LHCN-M2 (cell line): Measurements from ENCODE around the gene RAP2B. TPM values are rescaled to one million over a fixed set of nuclear protein-coding genes. Genes with fewer than 3 reads are reported as not detected.

Experiments
- DNase-seq: peaks from one replicate; pipeline ENCODE4 v3.0.0-alpha.2; 2012; ENCODE audit warnings: low read depth
- total RNA-seq: library from RNA; depleted of rRNA; stranded (reverse); fragments of >200 nt; gene quantifications from 2 replicates; pipeline ENCODE4 v1.2.3, GENCODE V29; 2014

Gene RAP2B
- total RNA-seq, 1 experiment from 2014 or later = 20.5 TPM

DNA sequence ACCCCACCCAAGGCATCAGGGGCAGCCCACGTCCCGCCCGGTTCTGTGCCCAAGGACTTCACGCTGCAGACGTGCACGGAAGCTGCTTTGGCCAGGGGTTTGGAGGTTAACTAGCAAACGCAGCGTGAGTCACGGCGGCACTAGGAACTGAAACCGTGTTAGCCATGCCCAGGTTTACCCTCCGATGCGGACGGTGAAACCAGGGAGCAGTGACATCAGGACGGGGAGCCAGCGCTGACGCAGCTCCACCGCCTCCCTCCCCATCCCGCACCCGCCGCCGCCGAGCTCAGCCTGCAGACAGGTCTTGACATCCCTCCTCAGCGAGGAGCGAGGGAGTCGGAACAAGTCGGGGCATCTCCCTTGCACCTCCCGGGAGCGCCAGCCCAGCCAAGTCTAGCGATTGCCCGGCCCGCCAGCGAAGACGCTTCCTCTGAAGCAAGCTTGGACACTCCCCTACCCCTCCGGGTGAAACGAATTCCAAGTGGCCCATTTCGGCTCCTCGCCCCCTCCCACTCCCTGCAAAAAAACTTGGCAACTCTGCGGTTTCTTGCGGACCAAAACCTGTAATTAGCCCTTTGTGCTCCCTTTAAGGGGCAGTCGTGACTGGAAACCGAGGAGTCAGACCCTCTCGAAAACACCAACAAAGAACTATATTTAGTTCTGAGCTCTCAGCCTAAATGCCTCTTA, 1.4 kb upstream of the RAP2B start:
- peak; percentile 90 for DNase-seq

DNA sequence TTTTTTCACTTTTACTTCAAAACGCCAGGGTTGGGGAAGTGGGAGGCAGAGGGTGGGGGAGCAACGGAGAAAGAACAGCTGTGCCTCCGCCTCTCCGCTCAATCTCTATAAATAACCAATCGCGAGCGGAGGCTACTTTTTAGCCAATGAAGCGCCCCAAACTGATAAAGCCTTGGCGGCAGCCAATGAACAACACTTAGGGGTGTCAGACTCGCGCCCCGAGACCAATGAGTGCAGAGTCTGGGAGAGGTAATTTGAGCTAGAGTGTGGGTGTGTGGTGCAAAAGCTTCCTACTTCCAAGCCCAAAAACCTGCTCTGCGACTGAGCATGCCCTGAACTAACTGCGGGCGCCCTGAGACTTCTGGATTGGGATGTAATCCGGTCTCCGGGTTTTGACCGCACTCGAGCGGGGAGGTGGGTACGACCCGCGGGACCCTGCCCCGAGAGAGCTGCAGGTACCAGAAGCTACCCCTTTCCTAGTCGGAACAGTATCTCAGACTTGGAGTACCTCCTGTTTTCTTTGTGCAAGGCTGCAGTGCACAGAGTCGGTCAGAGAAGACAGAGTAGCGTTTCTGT, 800 bp upstream of the RAP2B start:
- DNase-seq = peak; percentile 100

DNA sequence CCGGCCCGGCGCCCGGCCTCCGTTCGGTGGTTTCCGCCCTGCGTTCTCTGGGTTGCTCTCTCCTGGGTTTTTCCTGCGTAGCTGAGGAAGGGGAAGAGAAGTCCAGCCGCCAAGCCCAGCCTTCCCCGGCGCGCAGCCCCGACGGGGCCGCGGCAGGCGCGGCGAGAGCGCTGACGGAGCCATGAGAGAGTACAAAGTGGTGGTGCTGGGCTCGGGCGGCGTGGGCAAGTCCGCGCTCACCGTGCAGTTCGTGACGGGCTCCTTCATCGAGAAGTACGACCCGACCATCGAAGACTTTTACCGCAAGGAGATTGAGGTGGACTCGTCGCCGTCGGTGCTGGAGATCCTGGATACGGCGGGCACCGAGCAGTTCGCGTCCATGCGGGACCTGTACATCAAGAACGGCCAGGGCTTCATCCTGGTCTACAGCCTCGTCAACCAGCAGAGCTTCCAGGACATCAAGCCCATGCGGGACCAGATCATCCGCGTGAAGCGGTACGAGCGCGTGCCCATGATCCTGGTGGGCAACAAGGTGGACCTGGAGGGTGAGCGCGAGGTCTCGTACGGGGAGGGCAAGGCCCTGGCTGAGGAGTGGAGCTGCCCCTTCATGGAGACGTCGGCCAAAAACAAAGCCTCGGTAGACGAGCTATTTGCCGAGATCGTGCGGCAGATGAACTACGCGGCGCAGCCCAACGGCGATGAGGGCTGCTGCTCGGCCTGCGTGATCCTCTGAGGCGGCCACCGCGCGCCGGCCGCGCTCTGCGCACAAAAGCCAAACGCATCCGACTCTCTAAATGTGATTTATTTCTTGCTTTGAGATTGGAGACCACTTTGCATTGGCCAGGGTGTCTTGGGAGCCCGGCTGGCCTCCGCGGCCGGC, 727 bp downstream of the RAP2B start:
- DNase-seq = peak; percentile 38

DNA sequence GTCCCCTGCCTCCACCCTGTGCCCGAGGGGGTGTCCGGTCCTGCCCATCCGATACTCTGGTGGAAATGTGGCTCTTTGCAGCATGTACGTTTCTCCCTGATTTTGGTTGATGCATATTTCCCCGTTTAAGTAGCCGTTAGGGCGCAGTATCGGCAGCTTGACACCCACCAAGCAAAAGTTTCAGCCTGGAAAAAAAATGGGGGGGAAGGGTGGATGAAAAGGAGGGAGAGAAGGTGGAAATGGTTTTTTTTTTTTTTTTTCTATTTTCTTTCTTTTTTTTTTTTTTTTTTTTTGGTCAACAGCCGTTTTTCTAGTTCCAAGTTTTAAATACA, 1.3 kb downstream of the RAP2B start:
- peak; percentile 50 for DNase-seq

DNA sequence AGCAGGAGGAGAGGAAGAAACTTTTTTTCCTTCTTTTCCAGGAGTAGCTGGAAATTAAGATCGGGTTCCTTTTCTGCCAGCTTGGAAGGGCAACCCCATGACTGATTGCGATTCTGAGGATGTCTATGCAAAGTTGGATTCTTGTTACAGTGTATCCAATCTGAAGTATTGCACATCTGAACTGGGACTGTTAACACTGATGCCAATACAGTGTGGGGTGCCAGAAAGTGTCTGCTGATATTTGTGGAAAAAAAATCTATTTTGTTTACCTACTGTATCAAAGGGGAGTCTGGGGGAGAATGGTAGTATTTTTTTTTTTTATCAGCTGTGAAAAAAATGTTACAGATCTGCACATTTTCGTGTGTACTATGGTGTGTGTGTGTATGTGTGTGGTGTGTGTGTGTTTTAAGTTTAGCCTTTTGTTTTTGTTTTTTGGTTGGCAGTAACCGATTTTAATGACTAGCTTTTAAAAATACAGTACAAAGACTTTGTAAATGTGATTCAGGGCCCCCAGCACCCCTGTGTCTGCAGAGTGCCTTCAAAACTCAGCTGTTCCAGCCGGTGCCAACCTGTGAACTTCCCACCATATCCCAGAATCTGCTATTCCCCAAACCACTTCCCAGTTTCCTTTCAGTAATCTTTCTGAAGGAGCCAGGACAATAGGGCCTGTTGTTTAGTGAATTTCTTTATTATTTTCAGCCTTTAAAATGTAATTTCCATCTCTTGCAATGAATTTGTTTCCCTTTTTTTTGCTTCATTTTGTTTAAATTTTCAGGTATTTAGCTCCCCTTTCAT, 1.9 kb downstream of the RAP2B start:
- no peak for DNase-seq

DNA sequence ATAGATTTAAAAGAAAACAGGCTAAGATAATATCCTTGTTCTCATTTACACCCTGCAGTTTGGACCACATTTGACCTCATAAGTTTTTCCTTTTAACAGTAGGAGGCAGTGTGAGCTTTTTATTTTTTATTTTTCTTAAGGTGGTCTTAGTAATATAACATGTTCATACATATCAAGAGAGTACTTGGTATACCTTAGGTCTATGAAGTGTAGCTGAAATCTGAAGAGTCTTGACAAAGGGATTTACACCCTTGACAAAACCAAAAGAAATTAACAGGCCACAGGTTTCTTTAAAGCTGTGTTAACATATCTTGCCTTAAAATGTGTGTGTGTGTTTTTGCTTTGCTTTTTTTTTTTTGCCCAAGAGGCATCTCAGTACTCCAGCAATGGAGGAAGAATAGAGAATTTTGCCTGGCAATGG, 3.2 kb downstream of the RAP2B start:
- DNase-seq = peak; percentile 41

DNA sequence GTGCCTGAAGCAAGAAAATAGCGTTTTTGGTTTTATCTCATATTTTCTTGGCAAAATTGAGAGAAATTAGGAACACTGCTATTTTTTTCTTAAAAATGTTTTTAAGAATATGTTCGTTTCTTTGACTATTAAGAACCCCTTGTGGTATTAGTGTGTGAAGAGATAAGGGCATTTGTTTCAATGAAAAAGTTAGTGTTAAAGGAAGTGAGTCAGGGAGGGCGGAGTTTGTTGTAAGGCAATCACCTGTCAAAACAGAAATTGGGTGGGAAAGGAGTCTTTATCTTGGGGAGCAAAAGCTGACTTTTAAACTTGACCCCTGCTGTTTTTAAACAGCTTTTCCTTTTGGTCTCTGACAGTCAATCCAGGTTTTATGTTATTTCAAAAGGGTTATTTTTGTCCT, 4.2 kb downstream of the RAP2B start:
- DNase-seq = peak; percentile 38

DNA sequence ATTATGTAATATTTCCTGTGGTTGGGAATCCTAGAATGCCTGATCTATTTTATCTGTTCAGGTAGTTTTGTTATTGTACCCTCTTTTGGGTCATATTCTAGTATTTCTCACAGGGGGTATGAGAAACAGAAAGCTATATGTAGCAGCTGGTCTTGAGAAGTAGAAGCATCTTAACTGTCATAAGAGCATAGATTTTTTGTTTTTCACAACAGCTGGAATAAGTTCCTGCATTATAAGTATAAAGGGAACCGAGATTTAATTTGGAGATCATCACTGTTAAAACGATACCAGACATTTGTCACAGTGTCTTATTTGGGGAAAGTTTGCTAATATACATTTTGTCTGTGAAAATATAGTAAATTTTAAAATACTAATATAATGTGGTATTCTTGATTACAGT, 4.8 kb downstream of the RAP2B start:
- DNase-seq = no peak

DNA sequence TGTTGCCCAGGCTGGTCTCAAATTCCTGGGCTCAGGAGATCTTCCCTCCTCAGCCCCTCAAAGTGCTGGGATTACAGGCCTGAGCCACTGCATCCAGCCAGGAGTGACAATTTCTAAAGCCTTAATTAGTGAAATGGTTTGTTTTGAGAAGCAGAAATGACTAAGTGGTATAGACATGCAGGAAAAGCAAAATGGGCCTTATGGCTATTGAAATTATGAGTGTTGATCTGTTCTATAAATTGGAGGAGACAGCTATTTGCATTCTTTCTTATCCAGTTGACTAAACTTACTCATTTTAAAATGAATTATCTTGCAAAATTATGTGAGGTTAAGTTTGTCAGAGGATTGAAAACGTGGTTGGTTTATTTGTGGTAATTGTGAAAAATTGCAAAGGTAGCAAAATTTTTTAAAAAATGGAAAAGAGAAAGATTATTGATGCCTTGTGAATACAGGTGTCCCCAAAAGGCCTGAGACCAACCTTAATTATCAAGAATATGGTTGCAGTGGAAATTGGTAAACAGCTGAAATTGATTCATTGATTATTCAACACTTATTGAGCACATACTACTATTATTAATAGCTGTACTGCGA, 7.9 kb downstream of the RAP2B start:
- no peak for DNase-seq

DNA sequence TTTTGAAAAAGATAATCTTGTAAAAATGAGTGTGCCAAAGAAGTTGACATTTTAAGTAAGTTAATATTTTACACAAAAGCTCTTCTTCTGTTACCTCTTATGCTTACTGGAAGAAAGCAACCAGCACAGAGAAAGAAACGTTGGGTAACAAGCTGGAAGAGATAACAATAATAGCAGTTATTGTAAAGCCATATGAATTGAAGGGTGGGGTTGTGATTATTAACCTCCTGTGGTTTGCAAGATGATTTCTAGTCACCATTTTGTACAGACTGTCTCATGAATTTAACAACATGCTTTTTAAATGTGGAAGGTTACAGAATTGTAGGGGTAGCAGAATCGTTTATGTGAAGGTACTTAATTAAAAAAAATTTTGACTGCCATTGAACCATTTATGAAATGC, 9.2 kb downstream of the RAP2B start:
- no peak for DNase-seq

DNA sequence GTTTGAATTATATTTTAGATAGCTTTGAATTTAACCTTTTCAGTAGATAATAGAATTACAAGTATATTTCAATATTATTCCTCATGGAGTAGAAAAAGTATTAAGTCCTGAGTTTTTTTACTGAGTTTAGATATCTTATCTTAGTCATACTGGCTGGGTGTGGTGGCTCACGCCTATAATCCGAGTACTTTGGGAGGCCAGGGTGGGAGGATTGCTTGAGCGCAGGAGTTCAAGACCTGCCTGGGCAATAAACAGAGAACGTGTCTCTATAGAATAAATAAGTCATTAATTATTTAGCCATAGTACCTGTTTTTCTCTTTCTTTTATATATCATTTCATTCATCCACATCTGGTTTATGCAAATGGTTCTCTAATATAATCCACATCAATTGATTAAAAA, 9.9 kb downstream of the RAP2B start:
- no peak for DNase-seq

DNA sequence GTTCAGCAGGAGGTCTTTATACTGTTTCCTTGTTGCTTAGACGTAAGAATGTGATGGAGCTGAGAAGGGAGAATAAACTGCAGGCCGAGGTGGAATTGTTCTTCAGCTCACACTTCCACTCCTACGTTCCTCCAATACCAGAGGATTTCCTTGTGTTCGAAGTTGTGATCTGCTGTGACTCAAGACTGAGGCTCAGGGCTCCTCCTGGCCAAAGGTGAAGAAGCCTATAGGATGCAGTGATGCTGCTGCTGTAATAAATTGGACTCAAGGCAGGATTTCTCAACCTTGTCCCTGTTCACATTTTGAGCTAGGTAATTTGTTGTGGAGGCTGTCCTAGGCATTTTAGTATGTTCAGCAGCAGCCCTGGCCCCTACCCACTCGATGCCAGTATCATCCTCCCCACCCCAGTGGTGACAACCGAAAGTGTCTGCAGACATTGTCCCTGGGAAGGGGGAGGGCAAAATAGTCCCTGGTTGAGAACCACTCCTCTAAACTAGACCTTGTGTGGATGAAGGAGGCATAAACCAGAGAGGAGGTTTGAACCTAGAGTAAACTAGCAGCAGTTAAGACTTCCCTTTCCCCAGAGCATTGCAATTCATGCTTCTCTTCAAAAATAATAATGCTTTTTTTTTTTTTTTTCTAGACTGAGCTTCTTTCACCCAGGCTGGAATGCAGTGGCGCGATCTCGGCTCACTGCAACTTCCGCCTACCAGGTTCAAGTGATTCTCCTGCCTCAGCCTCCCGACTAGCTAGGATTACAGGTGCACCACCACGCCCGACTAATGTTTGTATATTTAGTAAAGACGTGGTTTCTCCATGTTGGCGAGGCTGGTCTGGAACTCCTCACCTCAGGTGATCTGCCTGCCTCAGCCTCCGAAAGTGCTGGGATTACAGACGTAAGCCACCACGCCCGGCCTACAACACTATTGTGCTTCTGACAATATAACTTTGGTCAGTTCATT, 11.1 kb downstream of the RAP2B start:
- no peak for DNase-seq

DNA sequence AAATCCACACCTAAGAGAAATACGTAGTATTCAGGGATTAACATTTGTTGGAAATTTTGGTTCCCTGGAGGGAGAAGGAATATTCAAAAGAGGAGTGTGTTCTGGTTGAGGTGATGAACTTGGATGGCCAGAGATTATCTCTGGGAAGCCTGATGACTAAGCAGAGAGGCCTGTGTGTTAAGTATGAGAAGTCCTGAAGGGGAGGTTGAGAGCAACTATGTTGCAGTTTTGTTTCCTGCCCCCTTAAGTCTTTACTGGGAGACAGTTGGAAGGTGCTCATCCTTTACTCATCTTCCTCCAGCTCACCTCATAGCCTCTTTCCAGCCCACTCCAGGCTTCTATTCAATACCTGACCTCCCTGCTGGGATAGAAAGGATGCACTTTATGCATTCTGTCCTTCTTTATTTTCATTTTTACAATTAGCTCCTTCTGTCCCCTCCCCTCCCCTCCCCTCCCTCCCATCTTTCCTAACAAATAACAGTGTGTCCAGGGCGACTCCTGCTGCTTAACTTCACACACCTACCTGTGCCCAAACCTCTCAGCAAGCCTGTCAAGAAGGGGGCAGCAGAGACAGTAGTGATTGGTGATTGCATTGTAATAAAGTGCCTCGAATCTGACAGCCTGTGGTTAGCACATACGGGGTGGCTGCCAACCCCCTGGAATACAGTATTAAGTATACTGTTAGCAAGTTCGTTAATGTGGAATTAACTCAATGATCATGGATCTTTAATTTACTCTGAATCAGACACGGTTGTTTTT, 11.9 kb downstream of the RAP2B start:
- DNase-seq = peak; percentile 48

DNA sequence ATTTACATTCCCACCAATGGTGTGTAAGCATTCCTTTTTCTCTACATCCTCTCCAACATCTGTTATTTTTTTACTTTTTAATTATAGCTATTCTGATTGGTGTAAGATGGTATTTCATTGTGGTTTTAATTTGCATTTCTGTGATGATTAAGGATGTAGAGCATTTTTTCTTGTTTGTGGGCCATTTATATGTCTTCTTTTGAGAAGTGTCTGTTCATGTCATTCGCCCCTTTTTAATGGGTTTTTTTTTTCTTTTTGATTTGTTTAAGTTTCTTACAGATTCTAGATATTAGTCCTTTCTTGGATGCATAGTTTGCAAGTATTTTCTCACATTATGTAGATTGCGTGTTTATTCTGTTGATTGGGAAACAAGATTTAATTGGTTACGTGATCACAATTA, 14.2 kb downstream of the RAP2B start:
- no peak for DNase-seq

DNA sequence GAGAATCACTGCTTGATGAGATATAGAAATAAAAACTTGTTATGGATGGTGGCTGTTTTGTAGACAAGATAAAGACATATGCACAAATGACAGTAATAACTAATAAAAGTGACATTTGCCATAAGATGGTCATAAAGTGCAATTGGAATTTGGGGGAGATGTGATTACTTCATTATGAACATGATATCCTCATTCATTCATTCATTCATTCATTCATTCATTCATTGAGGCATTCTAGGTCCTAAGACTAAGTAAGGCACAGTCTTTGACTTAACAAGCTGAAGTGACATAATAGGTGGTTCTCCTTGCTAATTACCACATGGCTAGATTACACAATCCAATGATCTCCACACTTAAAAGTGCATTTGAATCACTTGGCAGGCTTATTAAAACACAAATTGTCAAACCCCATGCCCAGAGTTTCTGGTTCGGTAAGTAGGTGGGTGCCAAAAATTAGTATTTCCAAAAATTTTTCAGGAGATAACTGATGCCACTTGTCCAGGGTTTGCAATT, 18.9 kb downstream of the RAP2B start:
- DNase-seq = no peak

DNA sequence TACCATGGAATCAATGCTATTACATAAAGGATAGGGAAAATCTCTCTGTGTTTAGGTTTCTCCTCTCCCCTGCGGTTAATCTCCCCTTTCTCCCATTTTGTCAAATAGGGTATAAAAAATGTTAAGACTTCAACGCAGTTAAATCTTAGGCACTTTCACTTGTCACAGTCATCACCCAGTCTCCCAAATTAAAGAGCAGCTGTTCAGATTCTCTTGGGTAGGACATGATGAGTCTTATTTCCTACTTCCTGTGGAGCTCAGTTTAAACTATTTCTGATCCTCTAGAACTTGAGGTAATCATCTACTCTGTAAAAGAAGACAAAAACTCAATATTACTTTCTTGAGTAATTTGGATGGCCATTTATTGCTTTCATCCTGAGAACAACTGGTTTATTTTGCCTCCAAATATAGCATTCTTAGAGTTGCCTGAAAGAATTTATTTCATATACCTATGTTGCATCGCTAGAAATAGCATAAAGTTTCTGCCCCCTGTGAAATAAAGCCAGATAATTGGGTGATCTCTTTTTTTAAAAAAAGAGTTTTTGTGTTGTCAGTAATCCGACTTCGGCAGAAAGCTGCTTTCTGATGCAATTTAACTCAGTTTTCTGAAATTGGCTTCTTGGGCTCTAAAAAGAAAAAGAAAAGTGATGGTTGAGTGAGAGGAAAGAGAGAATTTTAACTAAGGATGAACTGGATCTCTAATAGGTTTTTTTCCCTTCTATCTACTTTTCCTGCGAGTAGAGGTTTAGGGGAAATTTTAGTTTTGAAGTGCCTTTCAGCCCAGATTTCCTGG, 20.7 kb downstream of the RAP2B start:
- DNase-seq = peak; percentile 88

DNA sequence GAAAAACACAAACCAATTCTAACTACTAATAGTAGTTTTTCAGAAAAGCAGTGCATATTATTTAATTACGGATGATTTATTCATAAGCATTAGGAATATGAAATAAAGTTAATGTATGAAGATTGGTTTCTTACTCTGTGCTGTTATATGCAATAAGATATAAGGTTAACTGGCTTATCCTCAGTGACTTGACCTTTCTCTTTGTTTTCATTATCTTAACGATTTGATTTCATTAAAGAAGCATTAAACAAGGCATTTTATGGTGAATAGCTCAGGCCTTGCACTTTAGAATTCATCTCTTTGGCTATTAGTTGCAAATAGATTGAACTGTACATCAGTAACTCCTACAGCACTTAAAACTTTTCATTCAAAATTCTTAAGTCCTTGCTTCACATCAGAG, 28.9 kb downstream of the RAP2B start:
- no peak for DNase-seq

DNA sequence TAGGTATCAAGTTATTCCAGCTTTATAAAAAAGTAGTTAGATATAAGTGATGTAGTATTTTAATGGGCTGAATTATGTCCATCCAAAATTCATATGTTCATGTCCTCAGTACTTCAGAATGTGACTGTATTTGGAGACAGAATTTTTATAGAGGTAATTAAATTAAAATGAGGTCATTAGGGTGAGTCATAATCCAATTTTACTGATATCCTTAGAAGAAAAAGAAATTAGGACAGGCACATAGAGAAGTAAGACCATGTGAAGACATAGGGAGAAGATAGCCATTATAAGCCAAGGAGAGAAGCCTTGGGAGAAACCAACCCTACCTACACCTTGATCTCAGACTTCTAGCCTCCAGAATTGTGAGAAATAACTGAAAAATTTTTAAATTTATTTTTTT, 30.3 kb downstream of the RAP2B start:
- DNase-seq = no peak
